Kidney epithelial cell (primary cell): Measurements from ENCODE around the gene TBC1D5. TPM values are rescaled to one million over a fixed set of nuclear protein-coding genes. Genes with fewer than 3 reads are reported as not detected.

Experiments
- DNase-seq: peaks from one replicate; pipeline ENCODE4 v3.0.0-alpha.2; 2010; ENCODE audit warnings: low read depth
- H3K27me3 ChIP-seq: 2 replicates; pipeline ENCODE4 v1.6.0; 2011; ENCODE audit warnings: low read length; ENCODE audit not compliant: control insufficient read depth, insufficient read depth
- H3K36me3 ChIP-seq: 2 replicates; pipeline ENCODE4 v1.5.1; 2011; ENCODE audit warnings: low read length; ENCODE audit not compliant: control insufficient read depth, insufficient read depth
- H3K4me3 ChIP-seq: 2 replicates; pipeline ENCODE4 v1.5.1; 2011; ENCODE audit warnings: low read depth, mild to moderate bottlenecking, control low read depth, low read length
- total RNA-seq: library from RNA; depleted of rRNA; stranded (reverse); fragments of >200 nt; gene quantifications from 2 replicates; pipeline ENCODE4 v1.2.3, GENCODE V29; 2015
- TF ChIP-seq, protein P1 (sequence below): IDR thresholded peaks from 2 replicates; pipeline ENCODE4 v1.5.1; 2011; ENCODE audit warnings: mild to moderate bottlenecking, moderate library complexity, low read length, control low read depth, inconsistent platforms; ENCODE audit not compliant: insufficient read depth, poor library complexity, severe bottlenecking

Gene TBC1D5
- total RNA-seq, 1 donor from 2014 or later, result 100 TPM

DNA sequence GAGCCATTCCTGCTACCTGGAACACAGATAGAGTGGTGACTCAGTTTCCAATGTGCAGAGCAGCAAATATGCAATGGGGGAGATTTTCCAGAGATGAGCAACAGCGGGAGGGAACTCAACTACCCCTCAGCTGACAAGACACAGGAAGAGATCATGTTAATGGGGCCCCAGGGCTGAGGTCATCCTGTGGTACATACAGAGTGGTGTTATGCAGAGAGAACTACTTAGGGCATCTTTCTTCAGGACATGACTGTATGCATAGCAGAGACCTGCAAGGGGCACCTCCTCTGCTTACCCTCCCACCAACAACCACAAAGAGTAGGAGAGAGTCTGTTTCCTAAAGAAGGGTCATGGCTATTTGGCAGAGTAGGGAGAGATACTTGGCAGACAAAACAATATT lies 6.8 kb upstream of the TBC1D5 start:
- H3K27me3 ChIP-seq, result no peaks in the 10 kb centered on the region
- DNase-seq, result no peak
- H3K4me3 ChIP-seq, result no peak overlapping the region
- TF ChIP-seq, protein P1, sequence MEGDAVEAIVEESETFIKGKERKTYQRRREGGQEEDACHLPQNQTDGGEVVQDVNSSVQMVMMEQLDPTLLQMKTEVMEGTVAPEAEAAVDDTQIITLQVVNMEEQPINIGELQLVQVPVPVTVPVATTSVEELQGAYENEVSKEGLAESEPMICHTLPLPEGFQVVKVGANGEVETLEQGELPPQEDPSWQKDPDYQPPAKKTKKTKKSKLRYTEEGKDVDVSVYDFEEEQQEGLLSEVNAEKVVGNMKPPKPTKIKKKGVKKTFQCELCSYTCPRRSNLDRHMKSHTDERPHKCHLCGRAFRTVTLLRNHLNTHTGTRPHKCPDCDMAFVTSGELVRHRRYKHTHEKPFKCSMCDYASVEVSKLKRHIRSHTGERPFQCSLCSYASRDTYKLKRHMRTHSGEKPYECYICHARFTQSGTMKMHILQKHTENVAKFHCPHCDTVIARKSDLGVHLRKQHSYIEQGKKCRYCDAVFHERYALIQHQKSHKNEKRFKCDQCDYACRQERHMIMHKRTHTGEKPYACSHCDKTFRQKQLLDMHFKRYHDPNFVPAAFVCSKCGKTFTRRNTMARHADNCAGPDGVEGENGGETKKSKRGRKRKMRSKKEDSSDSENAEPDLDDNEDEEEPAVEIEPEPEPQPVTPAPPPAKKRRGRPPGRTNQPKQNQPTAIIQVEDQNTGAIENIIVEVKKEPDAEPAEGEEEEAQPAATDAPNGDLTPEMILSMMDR, result no peak
- no peaks in the 10 kb centered on the region for H3K36me3 ChIP-seq

DNA sequence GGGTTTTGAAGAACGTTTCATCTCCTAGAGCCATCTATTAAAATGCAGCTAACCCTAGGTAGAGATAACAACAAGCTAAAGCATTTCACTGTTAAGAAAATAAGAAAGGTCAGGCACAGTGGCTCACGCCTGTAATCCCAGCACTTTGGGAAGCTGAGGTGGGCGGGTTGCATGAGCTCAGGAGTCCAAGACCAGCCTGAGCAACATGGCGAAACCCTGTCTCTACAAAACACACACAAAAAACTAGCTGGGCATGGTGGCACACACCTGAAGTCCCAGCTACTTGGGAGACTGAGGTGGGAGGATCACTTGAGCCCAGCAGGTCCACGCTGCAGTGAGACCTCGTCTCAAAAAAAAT lies 5.4 kb upstream of the TBC1D5 start:
- no peaks in the 10 kb centered on the region for H3K27me3 ChIP-seq
- H3K4me3 ChIP-seq, result no peak overlapping the region
- DNase-seq, result no peak
- H3K36me3 ChIP-seq, result no peaks in the 10 kb centered on the region
- TF ChIP-seq, protein P1, result no peak

DNA sequence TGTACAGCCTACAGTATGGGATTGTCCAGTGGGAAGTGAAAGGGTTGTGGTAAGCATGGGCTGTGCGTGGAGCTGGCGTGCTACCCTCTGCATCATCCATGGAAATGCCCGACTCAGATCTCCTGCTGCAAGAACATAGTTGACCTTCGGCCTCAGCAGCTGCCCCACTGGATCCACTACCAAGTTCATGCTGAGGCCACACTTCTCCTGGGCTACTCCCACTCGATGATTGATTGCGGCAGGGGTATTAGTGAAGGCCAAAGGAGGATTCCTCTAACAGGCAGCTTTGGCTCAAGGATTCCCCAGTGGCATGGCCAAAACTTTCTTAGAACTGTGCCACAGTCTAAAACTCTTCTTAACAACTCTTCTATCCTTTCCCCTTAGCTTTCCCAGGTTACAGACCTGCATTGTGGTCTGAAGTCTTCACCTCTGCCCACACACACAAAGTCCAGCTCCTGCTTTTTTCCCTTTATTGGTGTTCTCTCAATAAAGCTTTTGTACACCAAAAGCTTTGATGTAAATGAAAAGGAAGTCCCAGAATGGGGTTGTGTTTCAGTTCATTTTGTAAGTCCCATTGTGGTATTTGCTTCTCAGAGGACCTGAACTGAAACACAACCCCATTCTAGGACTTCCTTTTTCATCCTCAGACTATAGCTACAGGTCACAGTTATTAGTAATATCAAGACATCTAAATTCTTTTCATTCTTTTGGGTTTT lies 4.9 kb upstream of the TBC1D5 start:
- DNase-seq, result no peak
- Histone ChIP-seq H3K4me3 (no peak overlapping the region), H3K36me3 (no peaks in the 10 kb centered on the region), H3K27me3 (no peaks in the 10 kb centered on the region)
- TF ChIP-seq, protein P1, result no peak

DNA sequence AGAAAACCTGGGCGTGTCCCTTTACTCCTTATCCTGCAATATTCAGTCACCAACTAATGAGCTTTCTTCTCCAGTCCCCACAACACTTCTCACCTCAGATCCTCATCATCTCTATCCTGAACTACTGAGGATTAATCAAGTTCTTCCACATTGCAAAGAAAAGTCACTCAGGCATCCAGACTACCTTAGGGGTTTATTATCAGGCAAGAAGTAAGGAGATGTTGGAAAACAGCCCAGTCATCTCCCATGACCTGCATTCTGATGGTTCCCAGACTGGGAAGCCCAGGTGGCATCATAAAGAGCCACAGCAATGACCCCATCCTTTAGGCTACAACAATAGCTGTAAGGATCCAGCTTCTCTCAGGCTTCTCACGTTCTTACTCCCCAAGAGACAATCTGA lies 3.5 kb upstream of the TBC1D5 start:
- Histone ChIP-seq H3K27me3 (no peaks in the 10 kb centered on the region), H3K36me3 (no peaks in the 10 kb centered on the region), H3K4me3 (no peak overlapping the region)
- TF ChIP-seq, protein P1, result no peak
- DNase-seq, result no peak

DNA sequence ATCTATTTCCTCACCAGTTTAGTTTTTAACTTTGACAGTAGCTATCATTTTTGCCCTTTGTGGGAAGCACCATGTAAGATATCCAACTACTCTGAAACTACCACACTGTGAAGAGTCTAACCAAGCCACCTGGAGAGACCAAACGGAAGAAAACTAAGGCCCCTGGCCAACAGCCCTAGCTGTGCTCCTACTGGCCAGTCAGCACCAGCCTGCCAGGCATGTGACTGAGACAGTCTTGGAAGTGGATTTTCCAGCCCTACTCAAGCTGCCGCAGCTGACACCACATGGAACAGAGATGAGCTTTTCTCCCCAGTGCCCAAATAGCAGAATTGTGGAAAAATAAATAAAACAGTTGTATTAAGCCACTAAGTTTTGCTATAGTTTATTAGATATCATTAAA lies 2.9 kb upstream of the TBC1D5 start:
- Histone ChIP-seq H3K4me3 (no peak overlapping the region), H3K36me3 (no peaks in the 10 kb centered on the region), H3K27me3 (no peaks in the 10 kb centered on the region)
- TF ChIP-seq, protein P1, result no peak
- no peak for DNase-seq

DNA sequence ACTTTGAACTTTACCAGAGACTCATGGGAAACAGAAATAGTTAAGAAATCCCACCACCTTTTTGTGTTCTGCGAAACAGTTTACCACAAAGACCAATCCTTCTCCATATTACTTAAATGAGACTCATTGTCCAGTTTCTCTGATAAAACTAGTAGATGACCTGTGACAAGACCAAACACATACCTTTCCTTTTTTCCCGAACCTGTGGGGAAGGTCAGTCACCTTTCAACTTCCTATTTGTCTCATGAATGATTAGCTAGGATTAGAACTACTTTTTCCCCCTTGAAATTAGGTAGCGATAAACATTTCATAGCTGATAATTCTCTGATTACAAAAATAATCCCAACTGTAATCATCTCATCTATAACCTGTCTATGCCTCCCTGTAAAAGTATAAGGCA lies 2.3 kb upstream of the TBC1D5 start:
- H3K4me3 ChIP-seq, result no peak overlapping the region
- TF ChIP-seq, protein P1, result no peak
- H3K27me3 ChIP-seq, result no peaks in the 10 kb centered on the region
- no peaks in the 10 kb centered on the region for H3K36me3 ChIP-seq
- no peak for DNase-seq
